ENCODE data around the gene MRPS33.
A peak's percentile ranks its signal among the peaks of the same experiment; 100 is the strongest.
"Not testable (repeated sequence)": the region's sequence is repeated elsewhere in the genome, so short reads cannot be mapped to it uniquely, and the experiment has no call there.

Gene MRPS33

GRCh38 chr7:141014524-141015395 lies at the start of gene MRPS33:
Gene MRPS33 (minus strand): TSS chr7:141014952. CDS start chr7:141010633, 4,319 bp downstream.
- DNase-seq (ENCODE audit: low read depth in 2 of 2), result peak; percentile 87 to 96

- no peak for DNase-seq (ENCODE audit: low read depth in 2 of 2)
These were observed 43.0 kb upstream of the MRPS33 start for GRCh38 chr7:141057788-141058187.

- no peak for DNase-seq (ENCODE audit: low read depth in 2 of 2)
These were observed 40.4 kb upstream of the MRPS33 start for GRCh38 chr7:141055146-141055545.

GRCh38 chr7:141053626-141054025 lies 38.9 kb upstream of the MRPS33 start:
- DNase-seq (ENCODE audit: low read depth in 2 of 2), result peak; percentile 3 to 39

GRCh38 chr7:141045842-141046620 lies 31.3 kb upstream of the MRPS33 start:
- no peak for DNase-seq (ENCODE audit: low read depth in 2 of 2)

GRCh38 chr7:141045126-141045841 lies 30.5 kb upstream of the MRPS33 start:
- DNase-seq (ENCODE audit: low read depth in 2 of 2), result no peak

- DNase-seq (ENCODE audit: low read depth in 2 of 2), result no peak
These were observed 28.9 kb upstream of the MRPS33 start for GRCh38 chr7:141043616-141044015.

- no peak for DNase-seq (ENCODE audit: low read depth in 2 of 2)
These were observed 27.8 kb upstream of the MRPS33 start for GRCh38 chr7:141042222-141043193.

GRCh38 chr7:141039376-141039775 lies 24.6 kb upstream of the MRPS33 start:
- DNase-seq (ENCODE audit: low read depth in 2 of 2), result no peak

GRCh38 chr7:141038100-141038499 lies 23.3 kb upstream of the MRPS33 start:
- not testable (repeated sequence) for DNase-seq (ENCODE audit: low read depth in 2 of 2)

- DNase-seq (ENCODE audit: low read depth in 2 of 2), result not testable (repeated sequence)
These were observed 18.0 kb upstream of the MRPS33 start for GRCh38 chr7:141032539-141033323.

GRCh38 chr7:141028767-141029166 lies 14.0 kb upstream of the MRPS33 start:
- DNase-seq (ENCODE audit: low read depth in 2 of 2), result no peak

- no peak for DNase-seq (ENCODE audit: low read depth in 2 of 2)
These were observed 12.3 kb upstream of the MRPS33 start for GRCh38 chr7:141027043-141027442.

GRCh38 chr7:141024668-141025067 lies 9.9 kb upstream of the MRPS33 start:
- no peak for DNase-seq (ENCODE audit: low read depth in 2 of 2)

- no peak for DNase-seq (ENCODE audit: low read depth in 2 of 2)
These were observed 8.5 kb upstream of the MRPS33 start for GRCh38 chr7:141023295-141023694.

- no peak for DNase-seq (ENCODE audit: low read depth in 2 of 2)
These were observed 2.8 kb upstream of the MRPS33 start for GRCh38 chr7:141017555-141017954.

GRCh38 chr7:141016349-141016748 lies 1.6 kb upstream of the MRPS33 start:
- DNase-seq (ENCODE audit: low read depth in 2 of 2), result no peak

- no peak for DNase-seq (ENCODE audit: low read depth in 2 of 2)
These were observed 628 bp downstream of the MRPS33 start for GRCh38 chr7:141014125-141014523.

GRCh38 chr7:141013345-141013715 lies 1.4 kb downstream of the MRPS33 start:
- DNase-seq (ENCODE audit: low read depth in 2 of 2), result no peak

- no peak for DNase-seq (ENCODE audit: low read depth in 2 of 2)
These were observed 1.9 kb downstream of the MRPS33 start for GRCh38 chr7:141012696-141013344.

Measured in stimulated activated CD4-positive, alpha-beta T cell treated with anti-CD3 and anti-CD28 coated beads, Interleukin-4, amount 100 ng/mL, for 48 hours (primary cell).